Nephron progenitor cell (in vitro differentiated cells): ENCODE measurements around the gene ORAI1.
"Not testable (repeated sequence)": the region's sequence is repeated elsewhere in the genome, so short reads cannot be mapped to it uniquely, and the experiment has no call there.

Experiments
- DNase-seq: peaks from one replicate; pipeline ENCODE4 v3.0.0; 2021
- H3K27ac Mint-ChIP-seq: 2 replicates; pipeline ENCODE4 v1.8.0; 2021; ENCODE audit warnings: mild to moderate bottlenecking, moderate library complexity, mixed read lengths
- H3K27me3 Mint-ChIP-seq: 2 replicates; pipeline ENCODE4 v1.8.0; 2021; ENCODE audit warnings: mild to moderate bottlenecking, low read depth, mixed read lengths; ENCODE audit not compliant: poor library complexity
- H3K36me3 Mint-ChIP-seq: 2 replicates; pipeline ENCODE4 v1.8.0; 2021; ENCODE audit warnings: low read depth, mixed read lengths
- H3K4me1 Mint-ChIP-seq: 2 replicates; pipeline ENCODE4 v1.8.0; 2021; ENCODE audit warnings: mixed read lengths
- H3K4me3 Mint-ChIP-seq: 2 replicates; pipeline ENCODE4 v1.8.0; 2021; ENCODE audit warnings: mild to moderate bottlenecking, moderate library complexity, mixed read lengths
- H3K9me3 Mint-ChIP-seq: 2 replicates; pipeline ENCODE4 v1.8.0; 2021; ENCODE audit warnings: mild to moderate bottlenecking, moderate library complexity, mixed read lengths
- CTCF ChIP-seq: fragments of 200-600 bp; sonication (generic); IDR thresholded peaks from 2 replicates; pipeline ENCODE4 v1.5.0; 2021; ENCODE audit warnings: antibody characterized with exemption

ORAI1 gene

GRCh38 chr12:121678305-121678704 lies 52.0 kb downstream of the ORAI1 start:
- TF ChIP-seq CTCF, result no peak
- no peak for DNase-seq
- Mint-ChIP-seq H3K27me3 (peaks cover 4% of the 10 kb centered on the region), H3K4me3 (no peak overlapping the region), H3K9me3 (no peaks in the 10 kb centered on the region), H3K4me1 (peaks cover 20% of the 10 kb centered on the region), H3K27ac (no peak overlapping the region), H3K36me3 (no peaks in the 10 kb centered on the region)

GRCh38 chr12:121678716-121679300 lies 52.5 kb downstream of the ORAI1 start:
- Mint-ChIP-seq H3K36me3 (no peaks in the 10 kb centered on the region), H3K4me3 (no peak overlapping the region), H3K4me1 (peaks cover 17% of the 10 kb centered on the region)

GRCh38 chr12:121679661-121680197 lies 53.4 kb downstream of the ORAI1 start:
- not testable (repeated sequence) for H3K36me3 Mint-ChIP-seq, H3K27me3 Mint-ChIP-seq, DNase-seq, H3K9me3 Mint-ChIP-seq, H3K4me3 Mint-ChIP-seq
- Mint-ChIP-seq H3K27ac (peak overlapping the region; percentile 19), H3K4me1 (peaks cover 17% of the 10 kb centered on the region)

More at GRCh38 chr12:121678716-121679300, 52.5 kb downstream of the ORAI1 start:
- TF ChIP-seq CTCF, result no peak
- H3K27ac Mint-ChIP-seq, result peak overlapping the region; percentile 87
- H3K9me3 Mint-ChIP-seq, result no peaks in the 10 kb centered on the region
- peaks cover 4% of the 10 kb centered on the region for H3K27me3 Mint-ChIP-seq
- DNase-seq, result no peak

GRCh38 chr12:121688966-121689365 lies 62.6 kb downstream of the ORAI1 start:
- TF ChIP-seq CTCF, result no peak
- peaks cover 20% of the 10 kb centered on the region for H3K27me3 Mint-ChIP-seq
- no peak for DNase-seq
- no peaks in the 10 kb centered on the region for H3K36me3 Mint-ChIP-seq
- peaks cover 12% of the 10 kb centered on the region for H3K4me1 Mint-ChIP-seq
- H3K27ac Mint-ChIP-seq, result no peak overlapping the region
- no peak overlapping the region for H3K4me3 Mint-ChIP-seq
- H3K9me3 Mint-ChIP-seq, result no peaks in the 10 kb centered on the region

GRCh38 chr12:121689430-121689829 lies 63.1 kb downstream of the ORAI1 start:
- no peak for DNase-seq
- Mint-ChIP-seq H3K27ac (no peak overlapping the region), H3K36me3 (no peaks in the 10 kb centered on the region), H3K27me3 (peaks cover 22% of the 10 kb centered on the region), H3K9me3 (no peaks in the 10 kb centered on the region), H3K4me3 (no peak overlapping the region), H3K4me1 (peaks cover 12% of the 10 kb centered on the region)
- no peak for TF ChIP-seq CTCF
